ENCODE data around the gene OR13J1.
"Not testable (repeated sequence)": the region's sequence is repeated elsewhere in the genome, so short reads cannot be mapped to it uniquely, and the experiment has no call there.

OR13J1 gene

DNA sequence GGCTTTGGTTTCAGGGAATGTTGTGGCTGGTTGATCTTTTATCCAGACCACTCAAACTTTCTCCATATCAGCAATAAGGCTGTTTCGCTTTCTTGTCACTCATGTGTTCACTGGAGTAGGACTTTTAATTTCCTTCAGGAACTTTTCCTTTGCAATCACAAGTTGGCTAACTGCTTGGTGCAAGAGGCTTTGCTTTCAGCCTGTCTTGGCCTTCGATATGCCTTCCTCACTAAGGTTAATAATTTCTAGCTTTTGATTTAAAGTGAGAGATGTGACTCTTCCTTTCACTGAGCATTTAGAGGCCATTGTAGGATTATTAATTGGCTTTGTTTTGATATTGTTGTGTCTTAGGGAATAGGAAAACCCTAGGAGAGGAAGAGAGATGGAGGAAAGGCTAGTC, 28.8 kb upstream of the OR13J1 start:
- no peaks in the 10 kb centered on the region for H3K4me1 ChIP-seq (ENCODE audit: control insufficient read depth, insufficient read depth, low read length)
- no peak overlapping the region for H3K9ac ChIP-seq (ENCODE audit: low read length)
- no peaks in the 10 kb centered on the region for H3K9me3 ChIP-seq (ENCODE audit: control insufficient read depth, insufficient read depth, low read depth, low read length)
- H3K36me3 ChIP-seq (ENCODE audit: control insufficient read depth, insufficient read depth, low read length): no peaks in the 10 kb centered on the region
- H3K27ac ChIP-seq (ENCODE audit: low read depth, low read length): no peak overlapping the region
- no peak overlapping the region for H3K4me3 ChIP-seq (ENCODE audit: low read depth, low read length)
- no peaks in the 10 kb centered on the region for H3K27me3 ChIP-seq (ENCODE audit: control insufficient read depth, insufficient read depth, low read length)

DNA sequence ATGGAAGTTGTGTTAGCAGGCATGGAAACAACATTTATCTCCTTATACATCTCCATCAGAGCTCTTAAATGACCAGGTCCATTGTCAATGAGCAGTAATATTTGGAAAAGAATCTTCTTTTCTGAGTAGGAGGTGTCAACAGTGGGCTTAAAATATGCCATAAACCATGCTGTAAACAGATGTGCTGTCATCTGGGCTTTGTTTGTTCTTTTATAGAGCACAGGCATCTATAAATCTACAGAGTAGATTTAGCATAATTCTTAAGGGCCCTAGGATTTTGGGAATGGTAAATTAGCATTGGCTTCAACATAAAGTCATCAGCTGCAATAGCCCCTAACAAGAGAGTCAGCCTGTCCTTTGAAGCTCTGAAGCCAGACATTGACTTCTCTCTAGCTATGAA, 28.1 kb upstream of the OR13J1 start:
- H3K36me3 ChIP-seq (ENCODE audit: control insufficient read depth, insufficient read depth, low read length): no peaks in the 10 kb centered on the region
- no peaks in the 10 kb centered on the region for H3K4me1 ChIP-seq (ENCODE audit: control insufficient read depth, insufficient read depth, low read length)
- H3K9me3 ChIP-seq (ENCODE audit: control insufficient read depth, insufficient read depth, low read depth, low read length): no peaks in the 10 kb centered on the region
- no peak overlapping the region for H3K27ac ChIP-seq (ENCODE audit: low read depth, low read length)
- H3K9ac ChIP-seq (ENCODE audit: low read length): no peak overlapping the region
- no peaks in the 10 kb centered on the region for H3K27me3 ChIP-seq (ENCODE audit: control insufficient read depth, insufficient read depth, low read length)
- H3K4me3 ChIP-seq (ENCODE audit: low read depth, low read length): no peak overlapping the region

DNA sequence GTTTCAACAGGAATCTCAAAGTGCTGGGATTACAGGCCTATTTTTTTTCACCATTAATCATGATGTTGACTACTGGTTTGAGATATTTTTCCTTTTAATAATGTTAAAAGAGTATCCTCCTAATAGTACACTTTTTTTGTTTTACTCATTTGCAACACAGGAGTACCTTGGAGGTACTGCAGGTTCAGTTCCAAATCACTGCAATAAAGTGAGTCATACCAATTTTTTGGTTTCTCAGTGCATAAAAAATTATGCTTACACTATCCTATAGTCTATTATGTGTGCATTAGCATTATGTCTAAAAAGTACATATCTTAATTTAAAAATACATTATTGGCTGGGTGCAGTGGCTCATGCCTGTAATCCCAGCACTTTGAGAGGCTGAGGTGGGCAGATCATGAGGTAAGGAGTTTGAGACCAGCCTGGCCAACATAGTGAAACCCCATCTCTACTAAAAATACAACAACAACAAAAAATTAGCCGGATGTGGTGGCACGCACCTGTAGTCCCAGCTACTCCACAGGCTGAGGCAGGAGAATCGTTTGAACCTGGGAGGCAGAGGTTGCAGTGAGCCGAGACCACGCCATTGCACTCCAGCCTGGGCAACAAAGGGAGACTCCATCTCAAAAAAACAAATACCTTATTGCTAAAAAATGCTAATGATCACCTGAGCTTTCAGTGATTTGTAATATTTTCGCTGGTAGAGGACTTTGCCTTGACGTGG, 27.3 kb upstream of the OR13J1 start:
- H3K27me3 ChIP-seq (ENCODE audit: control insufficient read depth, insufficient read depth, low read length); H3K27ac ChIP-seq (ENCODE audit: low read depth, low read length); H3K9ac ChIP-seq (ENCODE audit: low read length); H3K9me3 ChIP-seq (ENCODE audit: control insufficient read depth, insufficient read depth, low read depth, low read length); H3K36me3 ChIP-seq (ENCODE audit: control insufficient read depth, insufficient read depth, low read length); H3K4me3 ChIP-seq (ENCODE audit: low read depth, low read length); H3K4me1 ChIP-seq (ENCODE audit: control insufficient read depth, insufficient read depth, low read length): not testable (repeated sequence)

DNA sequence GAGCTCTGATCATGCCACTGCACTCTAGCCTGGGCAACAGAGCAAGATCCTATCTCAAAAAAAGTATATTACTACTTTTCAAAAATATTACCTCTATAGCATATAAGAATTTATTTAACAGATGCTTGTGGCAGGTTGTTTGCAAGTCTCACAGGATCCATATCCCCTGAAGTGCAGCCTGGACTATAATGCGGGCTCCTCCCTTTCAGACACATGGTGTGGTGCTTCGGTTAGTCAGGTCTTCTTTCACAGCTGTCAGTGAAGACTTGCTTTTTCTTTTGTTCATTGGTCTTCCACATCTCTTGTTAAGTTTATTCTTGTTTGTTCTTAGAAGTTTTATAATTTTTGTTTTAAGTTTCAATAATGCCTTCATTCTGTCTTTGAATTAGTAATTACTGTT, 26.4 kb upstream of the OR13J1 start:
- Histone ChIP-seq H3K27ac (ENCODE audit: low read depth, low read length) (no peak overlapping the region), H3K36me3 (ENCODE audit: control insufficient read depth, insufficient read depth, low read length) (no peaks in the 10 kb centered on the region), H3K4me3 (ENCODE audit: low read depth, low read length) (no peak overlapping the region), H3K27me3 (ENCODE audit: control insufficient read depth, insufficient read depth, low read length) (0 out of 2 replicates have a peak, but pooled peaks cover 3% of the 10 kb centered on the region), H3K4me1 (ENCODE audit: control insufficient read depth, insufficient read depth, low read length) (no peaks in the 10 kb centered on the region), H3K9me3 (ENCODE audit: control insufficient read depth, insufficient read depth, low read depth, low read length) (no peaks in the 10 kb centered on the region), H3K9ac (ENCODE audit: low read length) (no peak overlapping the region)

DNA sequence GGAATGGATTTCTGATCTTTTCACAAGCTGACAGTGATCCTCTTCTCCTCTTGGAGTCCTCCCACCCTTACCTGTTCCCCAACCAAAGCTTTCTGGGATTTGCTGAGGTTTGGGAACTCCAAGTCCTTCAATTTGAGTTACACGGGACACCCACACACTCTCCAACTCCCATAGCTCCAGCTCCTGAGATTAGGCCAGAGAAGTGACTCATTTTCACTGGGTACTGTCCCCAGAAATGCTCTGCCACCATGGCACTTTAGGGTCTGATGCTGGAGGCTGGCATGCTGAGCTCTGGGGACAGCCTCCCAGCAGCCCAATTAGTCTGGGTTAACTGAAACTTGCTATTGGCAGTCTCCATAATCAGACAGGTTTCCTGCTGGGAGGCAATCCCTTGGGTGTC, 21.9 kb upstream of the OR13J1 start:
- Histone ChIP-seq H3K9me3 (ENCODE audit: control insufficient read depth, insufficient read depth, low read depth, low read length) (no peaks in the 10 kb centered on the region), H3K27ac (ENCODE audit: low read depth, low read length) (no peak overlapping the region), H3K36me3 (ENCODE audit: control insufficient read depth, insufficient read depth, low read length) (no peaks in the 10 kb centered on the region), H3K4me3 (ENCODE audit: low read depth, low read length) (no peak overlapping the region), H3K4me1 (ENCODE audit: control insufficient read depth, insufficient read depth, low read length) (no peaks in the 10 kb centered on the region), H3K27me3 (ENCODE audit: control insufficient read depth, insufficient read depth, low read length) (peaks cover 6% of the 10 kb centered on the region; the same call in 1 of the 2 replicates), H3K9ac (ENCODE audit: low read length) (no peak overlapping the region)

DNA sequence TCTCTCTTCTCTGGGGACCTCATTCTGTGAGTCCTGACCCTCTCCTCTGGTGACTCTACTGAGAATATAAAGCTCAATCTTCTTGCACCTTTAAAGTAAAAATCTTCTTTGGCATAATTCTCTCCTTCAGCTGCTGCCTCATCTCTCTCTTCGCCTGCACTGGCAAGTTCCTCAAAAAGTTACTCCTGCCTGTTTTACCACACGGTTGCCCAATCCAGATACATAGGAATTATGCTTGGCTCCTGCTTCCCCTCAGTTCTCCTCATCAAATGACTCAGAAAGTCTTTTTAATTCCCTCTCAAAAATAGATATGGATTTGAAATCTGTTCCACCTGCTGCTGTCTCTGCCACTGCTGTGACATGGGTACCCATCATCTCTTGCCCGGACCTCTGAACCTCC, 21.4 kb upstream of the OR13J1 start:
- Histone ChIP-seq H3K4me3 (ENCODE audit: low read depth, low read length) (no peak overlapping the region), H3K27me3 (ENCODE audit: control insufficient read depth, insufficient read depth, low read length) (peaks cover 6% of the 10 kb centered on the region; the same call in 1 of the 2 replicates), H3K36me3 (ENCODE audit: control insufficient read depth, insufficient read depth, low read length) (no peaks in the 10 kb centered on the region), H3K27ac (ENCODE audit: low read depth, low read length) (no peak overlapping the region), H3K9me3 (ENCODE audit: control insufficient read depth, insufficient read depth, low read depth, low read length) (no peaks in the 10 kb centered on the region), H3K9ac (ENCODE audit: low read length) (no peak overlapping the region), H3K4me1 (ENCODE audit: control insufficient read depth, insufficient read depth, low read length) (no peaks in the 10 kb centered on the region)

DNA sequence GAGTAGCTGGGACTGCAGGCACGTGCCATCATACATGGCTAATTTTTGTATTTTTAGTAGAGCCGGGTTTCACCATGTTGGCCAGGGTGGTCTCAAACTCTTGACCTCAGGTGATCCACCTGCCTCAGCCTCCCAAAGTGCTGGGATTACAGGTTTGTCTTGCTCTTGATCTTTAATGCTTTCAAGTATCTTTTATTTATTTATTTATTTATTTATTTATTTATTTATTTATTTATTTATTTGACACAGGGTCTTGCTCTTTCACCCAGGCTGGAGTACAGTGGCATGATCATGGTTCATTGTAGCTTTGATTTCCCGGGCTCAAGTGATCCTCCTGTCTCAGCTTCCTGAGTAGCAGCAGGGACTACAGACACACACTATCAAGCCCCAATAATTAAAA, 14.7 kb upstream of the OR13J1 start:
- not testable (repeated sequence) for H3K4me3 ChIP-seq (ENCODE audit: low read depth, low read length); H3K27me3 ChIP-seq (ENCODE audit: control insufficient read depth, insufficient read depth, low read length); H3K9ac ChIP-seq (ENCODE audit: low read length); H3K36me3 ChIP-seq (ENCODE audit: control insufficient read depth, insufficient read depth, low read length); H3K27ac ChIP-seq (ENCODE audit: low read depth, low read length); H3K9me3 ChIP-seq (ENCODE audit: control insufficient read depth, insufficient read depth, low read depth, low read length); H3K4me1 ChIP-seq (ENCODE audit: control insufficient read depth, insufficient read depth, low read length)

DNA sequence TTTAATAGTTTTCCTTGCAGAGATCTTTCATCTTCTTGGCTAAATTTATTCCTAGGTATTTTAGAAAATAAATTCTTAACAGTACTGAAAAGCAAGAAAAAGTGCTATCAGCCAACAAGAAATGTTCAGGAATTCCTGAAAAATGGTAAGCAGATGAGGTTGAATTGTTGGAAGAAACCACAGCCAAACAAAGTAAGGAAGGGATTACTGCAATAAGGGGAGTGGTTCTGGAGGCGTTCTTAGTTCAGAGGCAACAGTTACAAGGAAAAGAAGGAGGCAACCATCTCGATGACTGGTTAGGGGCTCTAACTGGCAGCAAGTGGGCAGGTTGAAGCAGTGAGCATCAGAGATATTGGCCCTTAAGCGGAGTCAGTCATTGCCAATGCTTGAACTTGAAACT, 12.8 kb upstream of the OR13J1 start:
- Histone ChIP-seq H3K9ac (ENCODE audit: low read length) (no peak overlapping the region), H3K36me3 (ENCODE audit: control insufficient read depth, insufficient read depth, low read length) (no peaks in the 10 kb centered on the region), H3K27ac (ENCODE audit: low read depth, low read length) (no peak overlapping the region), H3K4me1 (ENCODE audit: control insufficient read depth, insufficient read depth, low read length) (peaks cover 4% of the 10 kb centered on the region; the same call in 1 of the 2 replicates), H3K27me3 (ENCODE audit: control insufficient read depth, insufficient read depth, low read length) (no peaks in the 10 kb centered on the region), H3K9me3 (ENCODE audit: control insufficient read depth, insufficient read depth, low read depth, low read length) (no peaks in the 10 kb centered on the region), H3K4me3 (ENCODE audit: low read depth, low read length) (no peak overlapping the region)

DNA sequence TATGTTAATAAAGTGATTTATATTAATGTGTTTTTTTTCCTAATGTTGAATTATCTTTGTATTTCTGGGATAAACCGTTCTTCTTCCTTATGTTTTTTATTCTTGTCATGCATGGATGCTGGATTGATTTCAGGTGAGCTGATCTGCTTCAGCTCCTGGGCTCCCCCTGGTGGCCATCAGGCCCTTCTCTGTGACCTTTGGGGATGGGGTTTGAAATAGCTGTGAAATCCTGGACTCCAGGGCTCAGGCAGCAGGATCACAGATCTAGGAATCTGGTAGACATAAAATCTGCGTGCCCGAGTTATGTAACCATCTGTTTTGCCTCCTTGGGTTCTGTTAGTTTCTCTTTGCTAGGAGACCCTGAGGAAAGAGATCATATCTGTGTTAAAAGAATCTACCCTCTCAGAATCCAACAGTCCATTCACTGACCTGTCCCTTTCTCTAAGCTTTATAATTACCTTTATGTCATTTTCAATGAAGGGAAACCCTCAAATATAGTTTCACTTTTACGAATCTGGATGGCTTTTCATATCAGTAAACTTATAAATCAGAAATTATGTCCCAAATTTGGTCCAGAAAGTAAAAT, 12.2 kb upstream of the OR13J1 start:
- Histone ChIP-seq H3K9ac (ENCODE audit: low read length) (no peak overlapping the region), H3K36me3 (ENCODE audit: control insufficient read depth, insufficient read depth, low read length) (no peaks in the 10 kb centered on the region), H3K4me3 (ENCODE audit: low read depth, low read length) (no peak overlapping the region), H3K4me1 (ENCODE audit: control insufficient read depth, insufficient read depth, low read length) (peaks cover 4% of the 10 kb centered on the region; the same call in 1 of the 2 replicates), H3K27me3 (ENCODE audit: control insufficient read depth, insufficient read depth, low read length) (no peaks in the 10 kb centered on the region), H3K9me3 (ENCODE audit: control insufficient read depth, insufficient read depth, low read depth, low read length) (0 out of 2 replicates have a peak, but pooled peaks cover 2% of the 10 kb centered on the region), H3K27ac (ENCODE audit: low read depth, low read length) (no peak overlapping the region)

DNA sequence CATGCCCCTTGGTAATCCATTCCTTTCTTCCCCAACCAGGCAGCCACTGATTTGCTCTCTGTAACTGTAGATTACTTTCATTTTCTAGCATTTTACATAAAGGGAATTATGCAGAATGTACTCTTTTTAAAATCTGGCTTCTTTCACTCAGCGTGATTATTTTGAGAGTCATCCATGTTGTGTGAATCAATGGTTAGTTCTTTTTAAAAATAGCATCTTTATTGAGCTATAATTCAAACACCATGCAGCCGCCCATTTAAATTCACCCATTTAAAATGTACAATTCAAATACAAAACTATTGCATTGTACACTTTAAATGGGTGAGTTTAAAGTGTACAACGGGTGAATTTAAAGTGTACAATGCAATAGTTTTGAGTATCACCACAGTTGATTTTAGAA, 2.3 kb upstream of the OR13J1 start:
- Histone ChIP-seq H3K4me3 (ENCODE audit: low read depth, low read length) (no peak overlapping the region), H3K36me3 (ENCODE audit: control insufficient read depth, insufficient read depth, low read length) (no peaks in the 10 kb centered on the region), H3K9me3 (ENCODE audit: control insufficient read depth, insufficient read depth, low read depth, low read length) (peaks cover 12% of the 10 kb centered on the region; the same call in 1 of the 2 replicates), H3K27ac (ENCODE audit: low read depth, low read length) (no peak overlapping the region), H3K4me1 (ENCODE audit: control insufficient read depth, insufficient read depth, low read length) (peaks cover 9% of the 10 kb centered on the region), H3K9ac (ENCODE audit: low read length) (no peak overlapping the region), H3K27me3 (ENCODE audit: control insufficient read depth, insufficient read depth, low read length) (peaks cover 5% of the 10 kb centered on the region; the same call in 1 of the 2 replicates)

DNA sequence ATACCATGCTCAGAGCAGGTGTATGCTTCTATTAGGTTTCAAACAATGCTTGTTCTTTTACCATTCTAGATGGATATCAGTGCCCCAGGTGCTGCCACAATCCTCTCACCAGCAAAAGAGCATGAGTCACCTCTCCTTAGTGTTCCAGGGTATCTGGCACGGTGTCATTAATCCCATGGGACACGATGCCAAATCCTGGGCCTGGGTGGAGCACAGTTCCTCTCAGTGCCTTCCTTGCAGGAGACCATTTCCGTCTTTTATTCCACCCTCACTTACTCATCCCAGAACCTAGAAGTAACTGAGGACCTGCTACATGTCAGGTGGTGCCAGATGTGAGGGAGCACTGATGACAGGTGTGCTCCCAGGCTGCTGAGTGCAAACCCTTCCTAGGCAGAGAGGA, 1.3 kb upstream of the OR13J1 start:
- no peak overlapping the region for H3K4me3 ChIP-seq (ENCODE audit: low read depth, low read length)
- peaks cover 4% of the 10 kb centered on the region; the same call in 1 of the 2 replicates for H3K9me3 ChIP-seq (ENCODE audit: control insufficient read depth, insufficient read depth, low read depth, low read length)
- no peak overlapping the region for H3K9ac ChIP-seq (ENCODE audit: low read length)
- no peak overlapping the region for H3K27ac ChIP-seq (ENCODE audit: low read depth, low read length)
- H3K27me3 ChIP-seq (ENCODE audit: control insufficient read depth, insufficient read depth, low read length): peaks cover 5% of the 10 kb centered on the region; the same call in 1 of the 2 replicates
- no peaks in the 10 kb centered on the region for H3K36me3 ChIP-seq (ENCODE audit: control insufficient read depth, insufficient read depth, low read length)
- H3K4me1 ChIP-seq (ENCODE audit: control insufficient read depth, insufficient read depth, low read length): peaks cover 9% of the 10 kb centered on the region
